ENCODE measurements around the gene PHF1. TPM values are rescaled to one million over a fixed set of nuclear protein-coding genes. Genes with fewer than 3 reads are reported as not detected.

PHF1 gene
- total and polyA plus RNA-seq, 2 of the 13 experiments (the other 11 are each of a cell fraction or from before 2014, with no cell fraction given): 25.4 to 61.9 TPM

- TF ChIP-seq PAXIP1 (CRISPR knock-in tag; conservative IDR thresholded peaks at IDR 0.05) (peak; percentile 32), CENPBD1 (CRISPR knock-in tag; IDR thresholded peaks at IDR 0.05; ENCODE audit: borderline replicate concordance, low read depth) (no peak), ZNF691 (CRISPR knock-in tag; IDR thresholded peaks at IDR 0.05; ENCODE audit: borderline replicate concordance, low read depth) (peak; percentile 28; the same call in 1 of the 2 replicates), ZNF713 (CRISPR knock-in tag; IDR thresholded peaks at IDR 0.05) (peak; percentile 81; the same call in 1 of the 2 replicates), ZNF333 (CRISPR knock-in tag; IDR thresholded peaks at IDR 0.05; ENCODE audit: borderline replicate concordance) (peak; percentile 68; the same call in 1 of the 2 replicates), ZBTB26 (CRISPR knock-in tag; IDR thresholded peaks at IDR 0.05; ENCODE audit: borderline replicate concordance) (peak; percentile 84; the same call in 1 of the 2 replicates), ZSCAN31 (CRISPR knock-in tag; IDR thresholded peaks at IDR 0.05; ENCODE audit: low read depth) (peak; percentile 85), GLMP (CRISPR knock-in tag; IDR thresholded peaks at IDR 0.05; ENCODE audit: borderline replicate concordance) (no peak), ZNF746 (CRISPR knock-in tag; IDR thresholded peaks at IDR 0.05) (peak; percentile 87), ZNF619 (CRISPR knock-in tag; IDR thresholded peaks at IDR 0.05) (no peak), SALL2 (CRISPR knock-in tag; IDR thresholded peaks at IDR 0.05) (peak; percentile 88; the same call in 1 of the 2 replicates), HMG20A (CRISPR knock-in tag; IDR thresholded peaks at IDR 0.05; ENCODE audit: borderline replicate concordance) (no peak), XBP1 (CRISPR knock-in tag; IDR thresholded peaks at IDR 0.05) (no peak), ZNF557 (CRISPR knock-in tag; IDR thresholded peaks at IDR 0.05) (0 out of 2 replicates have a peak, but pooled peaks have one; percentile 63), ZMYM2 (CRISPR knock-in tag; IDR thresholded peaks at IDR 0.05) (peak; percentile 71; the same call in 1 of the 2 replicates)
Observed at GRCh38 chr6:33454009-33454946, 43.5 kb downstream of the PHF1 start, which contains the start of gene ZBTB9 (continued).
